Measurements from ENCODE around the gene SPSB1.
"Not testable (repeated sequence)": the region's sequence is repeated elsewhere in the genome, so short reads cannot be mapped to it uniquely, and the experiment has no call there.

The SPSB1 gene

GRCh38 chr1:9369964-9370788 is 77.5 kb downstream of the SPSB1 start:
- no peak for DNase-seq

DNA sequence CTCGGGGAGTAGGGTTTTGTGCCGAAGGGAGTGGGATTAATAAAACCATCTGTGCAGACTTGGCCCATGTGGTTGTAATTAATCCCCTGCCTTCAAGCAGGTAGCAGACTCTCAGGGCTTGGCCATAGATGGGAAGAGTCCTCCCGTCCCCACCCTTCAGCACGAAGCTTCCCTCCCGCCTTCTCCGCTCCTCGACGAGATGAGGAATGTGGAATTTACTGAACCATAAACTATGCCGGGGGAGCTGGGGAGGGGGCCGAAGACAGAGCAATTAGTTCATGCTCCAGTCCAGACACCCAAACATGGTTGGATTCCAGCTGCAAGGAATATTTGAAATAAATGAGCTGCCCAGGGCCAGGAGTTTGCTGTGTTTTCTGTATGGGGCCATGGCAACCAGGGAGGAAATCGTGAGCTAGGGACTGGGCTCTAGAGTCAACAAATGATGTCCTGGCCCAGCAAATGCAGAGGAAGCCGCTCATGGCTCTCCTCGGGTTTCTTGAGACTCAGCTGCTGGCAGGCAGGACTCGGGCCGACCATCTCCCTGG is 78.8 kb downstream of the SPSB1 start:
- no peak for DNase-seq

DNA sequence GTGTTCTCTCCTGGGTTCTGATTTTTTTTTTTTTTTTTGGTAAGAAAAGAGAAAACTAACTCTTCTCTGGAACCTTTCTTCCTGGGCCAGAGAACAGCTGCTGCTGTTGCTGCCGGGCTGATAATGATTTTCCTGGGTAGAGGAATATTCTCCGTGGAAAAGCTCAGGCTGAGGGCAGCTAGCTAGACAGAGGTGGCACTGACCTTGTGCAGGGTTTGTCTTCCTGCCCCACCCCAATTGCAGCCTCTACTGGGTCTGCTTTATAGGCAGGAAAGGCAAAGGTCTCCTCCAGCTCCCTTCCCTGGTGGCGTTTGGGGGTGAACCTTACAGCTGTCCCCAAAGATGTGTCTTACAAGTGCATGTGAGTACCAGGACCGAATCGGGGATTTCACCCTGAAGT is 79.3 kb downstream of the SPSB1 start:
- no peak for DNase-seq

DNA sequence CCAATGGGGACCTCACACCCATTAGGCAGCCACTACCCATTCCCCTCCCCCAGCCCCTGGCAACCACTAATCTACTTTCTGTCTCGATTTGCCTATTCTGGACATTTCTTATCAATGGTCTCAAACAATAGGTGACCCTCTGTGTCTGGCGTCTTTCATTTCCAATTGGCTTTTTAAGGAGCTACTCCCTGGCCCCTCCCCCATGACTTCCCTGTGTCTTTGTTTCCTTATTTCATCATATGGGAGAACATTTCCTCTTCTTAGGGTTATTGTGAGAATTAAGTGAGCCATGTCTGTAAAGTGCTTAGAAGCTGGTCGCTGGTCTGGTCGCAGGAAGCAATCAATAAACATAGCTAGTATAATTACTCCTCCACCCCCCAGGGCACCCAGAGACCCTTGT is 80.9 kb downstream of the SPSB1 start:
- no peak for DNase-seq

DNA sequence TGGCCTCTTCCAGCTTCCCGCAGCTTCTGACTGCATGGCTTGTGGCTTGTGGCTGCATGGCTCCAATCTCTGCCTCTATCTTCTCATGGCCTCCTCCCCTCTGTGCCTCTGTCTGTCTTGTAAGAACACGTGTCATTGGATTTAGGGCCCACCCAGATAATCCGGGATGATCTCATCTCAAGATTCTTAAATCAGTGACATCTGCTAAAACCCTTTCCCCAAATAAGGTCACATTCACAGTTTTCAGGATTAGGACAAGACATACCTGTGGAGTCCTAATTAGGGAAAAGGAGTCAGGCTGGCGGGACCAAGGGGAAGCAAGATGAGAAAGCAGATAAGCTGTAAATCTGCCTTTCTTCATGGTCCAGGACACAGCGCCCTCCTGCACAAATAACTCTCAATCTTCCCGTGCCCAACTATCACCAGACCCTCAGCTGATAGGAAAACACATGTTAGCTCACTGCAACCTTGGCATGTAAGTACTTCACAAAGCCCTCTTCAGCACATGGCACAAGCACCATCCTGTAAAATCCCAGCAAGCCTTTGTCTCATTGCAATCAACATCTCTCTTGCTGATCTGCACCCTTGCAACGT is 82.2 kb downstream of the SPSB1 start:
- DNase-seq = no peak

DNA sequence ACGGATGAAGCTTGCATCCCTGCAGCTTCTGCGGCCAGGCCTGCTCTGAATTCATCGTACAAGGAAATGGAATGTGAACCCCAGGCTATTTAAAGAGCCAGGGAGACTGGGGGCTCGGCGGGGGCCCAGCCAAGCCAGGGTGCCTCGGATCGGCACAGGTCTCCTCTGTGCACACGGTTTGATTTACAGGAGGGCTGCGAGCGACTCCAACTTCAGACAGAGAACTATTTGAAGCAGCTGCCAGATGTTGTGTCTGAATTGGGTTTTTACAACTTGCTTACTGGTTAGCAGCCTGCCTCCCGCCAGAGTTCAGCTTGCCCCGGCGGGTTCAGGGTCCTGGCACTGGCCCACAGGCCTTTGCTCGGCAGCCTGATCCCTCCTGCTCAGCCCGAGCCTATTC is 83.2 kb downstream of the SPSB1 start:
- no peak for DNase-seq

GRCh38 chr1:9376430-9376829 is 83.7 kb downstream of the SPSB1 start:
- DNase-seq = no peak

DNA sequence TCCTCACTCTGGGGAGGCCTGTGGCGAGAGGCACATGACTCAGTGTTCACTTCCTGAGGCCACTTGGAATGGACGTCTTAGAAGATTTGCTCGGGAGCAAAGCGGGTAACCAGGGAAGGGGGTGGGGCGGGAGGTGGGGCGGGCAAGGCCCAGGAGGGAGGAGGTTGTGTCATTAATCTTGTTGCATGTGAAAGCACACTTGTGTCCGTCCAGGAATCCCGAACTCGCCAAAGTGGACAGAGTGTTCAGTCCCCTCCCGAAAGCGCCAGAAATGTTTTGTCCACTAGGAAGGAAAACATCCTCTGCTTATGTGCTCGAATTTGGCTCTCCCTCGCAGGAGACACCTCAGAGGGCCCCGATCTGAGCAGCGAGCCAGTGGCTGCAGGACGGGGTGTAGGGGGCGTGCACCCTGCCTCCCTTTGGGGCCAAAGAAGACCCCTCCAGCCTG is 84.2 kb downstream of the SPSB1 start:
- DNase-seq = no peak

DNA sequence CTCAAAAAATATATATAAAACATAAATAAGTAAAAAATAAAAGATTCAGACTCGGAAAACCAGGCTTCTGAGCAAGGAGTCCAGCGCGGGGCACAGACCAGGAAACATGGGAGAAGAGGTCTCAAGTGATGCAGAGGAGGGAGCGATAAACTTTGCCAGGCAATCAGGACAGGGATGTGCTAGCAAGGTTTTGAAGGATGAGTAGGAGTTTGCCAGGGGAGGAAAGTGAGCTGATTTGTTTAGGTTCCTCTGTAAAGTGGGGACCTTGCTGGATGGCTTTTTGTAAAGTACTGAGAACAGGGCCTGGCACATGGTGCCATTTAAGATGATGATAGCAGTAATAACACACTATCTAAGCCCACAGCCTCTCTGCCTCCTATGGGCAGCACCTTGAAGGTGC is 86.1 kb downstream of the SPSB1 start:
- DNase-seq = no peak

- DNase-seq = no peak
Observed at GRCh38 chr1:9380711-9381110, 88.0 kb downstream of the SPSB1 start.

- DNase-seq = no peak
Observed at GRCh38 chr1:9382643-9383491, 90.2 kb downstream of the SPSB1 start.

DNA sequence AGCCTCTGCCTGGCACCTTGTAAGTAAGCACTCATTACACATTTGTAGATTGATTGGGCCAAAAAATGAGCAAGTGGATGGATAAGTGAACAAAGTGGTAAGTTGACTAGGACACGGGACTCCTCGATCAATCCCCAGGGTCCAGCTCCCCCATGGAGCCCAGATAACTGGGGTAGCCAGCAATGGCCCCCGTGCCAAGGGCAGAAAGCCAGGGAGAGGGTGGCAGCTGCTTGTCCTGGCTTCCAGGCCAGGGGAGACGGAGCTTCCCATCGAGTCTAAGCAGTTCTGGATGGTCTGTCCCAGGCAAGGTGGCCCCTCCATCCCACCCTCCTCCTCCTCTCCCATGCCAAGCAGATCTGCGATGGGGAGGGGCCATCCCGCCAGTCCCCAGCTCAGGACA is 91.4 kb downstream of the SPSB1 start:
- DNase-seq = no peak

GRCh38 chr1:9384751-9385245 is 92.1 kb downstream of the SPSB1 start:
- no peak for DNase-seq

DNA sequence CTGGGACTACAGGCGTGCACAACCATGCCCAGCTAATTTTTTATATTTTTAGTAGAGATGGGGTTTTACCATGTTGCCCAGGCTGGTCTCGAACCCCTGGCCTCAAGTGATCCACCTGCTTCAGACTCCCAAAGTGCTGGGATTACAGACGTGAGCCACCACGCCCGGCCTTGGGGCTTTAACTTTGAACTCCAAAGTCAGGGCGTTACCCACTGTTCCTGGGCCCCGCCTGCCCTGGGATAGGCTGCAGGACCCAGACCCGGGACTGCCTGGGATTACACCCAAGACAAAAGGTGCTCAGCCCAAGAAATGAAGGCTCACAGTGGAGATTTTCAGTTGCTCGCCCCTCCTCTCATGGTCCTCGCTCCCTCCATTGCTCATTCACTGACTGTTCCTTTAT is 92.7 kb downstream of the SPSB1 start:
- DNase-seq = not testable (repeated sequence)

GRCh38 chr1:9385801-9386573 is 93.3 kb downstream of the SPSB1 start:
- no peak for DNase-seq

GRCh38 chr1:9388335-9389180 is 95.9 kb downstream of the SPSB1 start:
- no peak for DNase-seq

- no peak for DNase-seq
Observed at GRCh38 chr1:9389968-9390367, 97.3 kb downstream of the SPSB1 start.

- DNase-seq = no peak
Observed at GRCh38 chr1:9391620-9392019, 98.9 kb downstream of the SPSB1 start.

DNA sequence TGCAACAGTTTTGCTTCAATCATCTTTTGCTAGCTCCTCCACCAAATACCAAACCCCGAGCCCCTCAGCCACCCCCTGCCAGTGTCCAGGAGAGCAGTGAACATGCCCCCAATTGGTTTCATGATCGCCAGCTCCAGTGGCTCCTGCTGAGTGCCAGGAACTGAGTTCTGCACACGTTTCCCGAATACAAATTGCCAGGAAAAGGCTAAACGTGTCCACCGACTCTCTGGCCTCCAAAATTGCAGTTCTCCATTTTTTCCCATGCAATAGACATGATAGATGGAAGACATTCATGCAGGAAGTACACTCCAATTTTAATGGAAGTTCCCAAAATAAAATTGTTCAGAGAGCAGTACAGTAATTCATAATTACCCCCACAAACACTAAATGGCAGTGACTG is 101.3 kb downstream of the SPSB1 start:
- DNase-seq = no peak

- DNase-seq = no peak
Observed at GRCh38 chr1:9395018-9395417, 102.3 kb downstream of the SPSB1 start.

DNA sequence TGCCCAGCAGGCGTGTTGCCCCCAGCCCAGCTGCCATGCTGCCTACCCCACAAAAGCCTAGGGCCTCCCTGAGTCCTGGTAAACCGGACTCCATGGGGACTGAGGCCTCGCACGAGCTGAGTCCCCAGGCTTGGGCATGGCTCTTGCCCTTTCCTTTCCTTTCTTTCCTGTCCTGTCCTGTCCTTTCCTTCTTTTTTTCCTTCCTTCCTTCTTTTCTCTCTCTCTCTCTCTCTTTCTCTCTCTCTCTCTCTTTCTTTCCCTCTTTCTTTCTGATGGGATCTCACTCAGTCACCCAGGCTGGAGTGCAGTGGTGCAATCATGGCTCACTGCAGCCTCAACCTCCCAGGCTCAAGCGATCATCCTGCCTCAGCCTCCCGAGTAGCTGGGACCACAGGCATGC is 104.4 kb downstream of the SPSB1 start:
- DNase-seq = no peak

Data from NK-92 treated with Interleukin-12 subunit alpha and Interleukin-12 subunit beta, amount 100 ng/mL, for 24 hours (cell line).